Neutrophil (primary cell): ENCODE data around the gene ZNF747.
"Not testable (repeated sequence)": the region's sequence is repeated elsewhere in the genome, so short reads cannot be mapped to it uniquely, and the experiment has no call there.

ENCODE experiments used
- H3K27ac ChIP-seq: fragments of 200-600 bp; sonication (generic); 2 replicates; pipeline ENCODE4 v1.5.1; 2016; ENCODE audit warnings: mild to moderate bottlenecking, moderate library complexity
- H3K27me3 ChIP-seq: fragments of 200-600 bp; sonication (generic); 2 replicates; pipeline ENCODE4 v1.6.0; 2016; ENCODE audit warnings: mild to moderate bottlenecking
- H3K36me3 ChIP-seq: fragments of 200-600 bp; sonication (generic); 2 replicates; pipeline ENCODE4 v1.5.1; 2017
- H3K4me1 ChIP-seq, 2 experiments: fragments of 200-600 bp in 1 of 2; sonication (generic) in 1 of 2; 1 replicate in 1 of 2; 2 replicates in 1 of 2; pipeline versions ENCODE4 v1.5.1 to v1.6.1; 2013 to 2016; ENCODE audit warnings: low read depth in 1 of 2, low read length in 1 of 2, mild to moderate bottlenecking in 1 of 2, moderate library complexity in 1 of 2; ENCODE audit not compliant: control insufficient read depth in 1 of 2, insufficient read depth in 1 of 2
- H3K4me3 ChIP-seq, 2 experiments: fragments of 200-600 bp in 1 of 2; sonication (generic) in 1 of 2; 1 replicate in 1 of 2; 2 replicates in 1 of 2; pipeline ENCODE4 v1.5.1; 2013 to 2016; ENCODE audit warnings: low read depth in 1 of 2, low read length in 1 of 2, mild to moderate bottlenecking in 1 of 2, moderate library complexity in 1 of 2
- H3K9me3 ChIP-seq: fragments of 200-600 bp; sonication (generic); 2 replicates; pipeline ENCODE4 v1.5.1; 2016
- CTCF ChIP-seq: fragments of 200-600 bp; sonication (generic); IDR thresholded peaks from 2 replicates; pipeline ENCODE4 v1.5.1; 2016; ENCODE audit warnings: antibody characterized with exemption

The ZNF747 gene

DNA sequence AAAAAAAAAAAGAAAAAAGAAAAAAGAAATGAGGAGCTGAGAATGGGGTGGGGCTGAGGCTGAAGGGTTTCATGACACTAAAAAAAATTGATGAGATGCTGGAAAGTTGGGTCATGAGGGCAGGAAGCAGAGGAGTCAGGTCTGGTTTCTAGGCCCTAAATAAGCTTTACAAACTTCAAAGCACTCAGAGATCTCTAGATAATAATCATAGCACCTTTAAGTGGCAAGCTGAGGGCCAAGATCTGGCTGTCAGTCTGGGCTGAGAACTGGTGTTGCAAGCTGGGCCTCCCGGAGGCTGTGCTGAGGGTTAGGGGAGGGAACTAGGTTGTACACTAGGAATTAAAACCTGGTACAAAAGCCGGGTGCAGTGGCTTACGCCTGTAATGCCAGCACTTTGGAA lies 17.1 kb upstream of the ZNF747 start:
- H3K27me3 ChIP-seq, result no peaks in the 10 kb centered on the region
- H3K9me3 ChIP-seq, result no peaks in the 10 kb centered on the region
- TF ChIP-seq CTCF, result no peak
- H3K4me3 ChIP-seq, result no peak overlapping the region
- peaks cover 15% of the 10 kb centered on the region for H3K36me3 ChIP-seq
- H3K27ac ChIP-seq, result no peak overlapping the region
- peaks cover 8% of the 10 kb centered on the region in 2 experiments for H3K4me1 ChIP-seq

GRCh38 chr16:30548416-30549253 lies 14.0 kb upstream of the ZNF747 start:
- H3K4me1 ChIP-seq, result peaks cover 10 to 11% of the 10 kb centered on the region in 2 experiments
- H3K36me3 ChIP-seq, result no peaks in the 10 kb centered on the region
- no peak overlapping the region for H3K27ac ChIP-seq
- no peaks in the 10 kb centered on the region for H3K27me3 ChIP-seq
- no peak overlapping the region for H3K4me3 ChIP-seq
- TF ChIP-seq CTCF, result no peak
- H3K9me3 ChIP-seq, result no peaks in the 10 kb centered on the region

DNA sequence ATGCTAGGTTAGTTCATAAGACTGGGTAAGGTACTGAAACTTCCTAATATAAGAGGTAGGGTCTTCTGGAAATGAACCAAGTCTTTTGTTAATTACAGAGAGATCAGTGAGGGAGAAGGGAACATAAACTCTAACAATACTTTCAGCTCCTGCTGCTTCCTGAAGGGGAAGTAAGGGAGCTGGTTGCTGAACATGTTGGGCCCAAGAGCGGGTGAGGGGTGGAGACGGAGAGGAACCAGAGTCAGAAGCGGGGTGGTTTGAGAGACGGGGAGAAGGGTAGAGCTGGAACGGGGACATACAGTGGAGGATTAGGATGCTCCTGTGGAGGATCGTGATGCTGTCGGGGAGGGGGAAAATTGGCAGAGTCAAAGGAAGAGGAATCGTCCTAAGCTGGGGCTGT lies 11.5 kb upstream of the ZNF747 start:
- TF ChIP-seq CTCF, result no peak
- Histone ChIP-seq H3K36me3 (no peaks in the 10 kb centered on the region), H3K4me1 (peaks cover 3 to 5% of the 10 kb centered on the region in 2 experiments), H3K4me3 (no peak overlapping the region), H3K27ac (no peak overlapping the region), H3K9me3 (no peaks in the 10 kb centered on the region), H3K27me3 (no peaks in the 10 kb centered on the region)

DNA sequence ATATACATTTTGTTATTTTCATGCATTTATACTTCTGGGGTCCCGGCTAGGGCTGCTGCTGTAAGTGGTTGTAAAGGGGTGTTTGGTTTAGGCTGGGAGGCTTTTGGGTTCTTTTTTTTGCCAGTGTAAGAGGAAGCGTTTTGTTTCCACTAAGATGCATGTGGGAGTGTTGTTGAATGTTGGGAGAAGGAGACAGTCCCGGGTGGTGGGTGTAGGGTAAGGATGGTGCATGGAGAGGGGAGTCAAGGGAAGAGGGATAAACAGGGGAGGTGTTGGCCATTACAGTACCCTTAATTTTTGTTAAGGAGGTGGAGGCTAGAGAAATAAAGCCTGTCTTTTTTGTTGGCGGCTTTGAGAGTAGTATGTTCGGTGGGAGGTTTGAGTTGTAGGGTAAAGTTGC lies 8.4 kb upstream of the ZNF747 start:
- no peak overlapping the region for H3K4me3 ChIP-seq
- no peaks in the 10 kb centered on the region for H3K36me3 ChIP-seq
- H3K27me3 ChIP-seq, result no peaks in the 10 kb centered on the region
- H3K9me3 ChIP-seq, result no peaks in the 10 kb centered on the region
- H3K4me1 ChIP-seq, result peaks cover 3 to 5% of the 10 kb centered on the region in 2 experiments
- TF ChIP-seq CTCF, result no peak
- H3K27ac ChIP-seq, result no peak overlapping the region

DNA sequence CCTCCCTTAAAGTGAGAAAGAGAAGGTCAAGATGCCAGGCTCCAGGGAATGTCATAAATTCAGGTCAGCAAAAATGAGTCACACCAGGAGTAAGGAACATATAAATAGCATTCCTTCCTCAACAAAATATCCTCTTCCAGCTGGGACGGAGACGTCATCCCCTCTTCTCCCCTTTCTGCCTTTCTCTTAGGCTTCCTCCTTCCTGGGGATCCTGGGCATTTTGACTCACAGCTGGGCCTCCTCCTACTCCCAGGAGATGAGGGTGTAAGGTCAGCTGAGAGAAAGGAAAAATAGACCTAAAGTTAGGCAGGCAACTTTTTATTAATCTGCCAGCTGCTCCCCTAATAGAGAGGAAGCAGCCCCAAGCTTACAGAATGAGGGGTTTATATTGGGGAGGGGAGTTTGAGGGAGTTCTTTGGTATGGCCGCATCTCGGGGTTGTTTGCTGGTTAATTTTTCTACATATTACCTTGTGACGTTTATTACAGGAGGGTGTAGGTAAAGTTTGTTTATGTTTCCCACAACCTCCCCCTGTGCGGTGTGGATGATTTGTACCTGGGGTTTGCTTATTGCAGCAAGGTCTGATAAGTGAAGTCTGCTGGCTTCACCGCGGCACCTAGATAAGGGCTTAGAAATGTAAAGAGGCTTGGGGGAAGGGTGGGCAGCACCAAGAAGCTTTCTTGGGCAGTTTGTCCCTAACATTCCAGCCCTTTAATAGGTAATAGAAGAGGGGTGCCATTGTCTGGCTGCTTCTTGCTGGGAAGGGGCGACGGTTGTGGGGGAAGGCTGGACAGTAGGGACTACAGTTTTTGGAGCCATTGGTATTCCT lies 7.1 kb upstream of the ZNF747 start:
- no peak for TF ChIP-seq CTCF
- Histone ChIP-seq H3K4me1 (peaks cover 3 to 5% of the 10 kb centered on the region in 2 experiments), H3K4me3 (no peak overlapping the region), H3K27me3 (no peaks in the 10 kb centered on the region), H3K36me3 (no peaks in the 10 kb centered on the region), H3K27ac (no peak overlapping the region), H3K9me3 (no peaks in the 10 kb centered on the region)

DNA sequence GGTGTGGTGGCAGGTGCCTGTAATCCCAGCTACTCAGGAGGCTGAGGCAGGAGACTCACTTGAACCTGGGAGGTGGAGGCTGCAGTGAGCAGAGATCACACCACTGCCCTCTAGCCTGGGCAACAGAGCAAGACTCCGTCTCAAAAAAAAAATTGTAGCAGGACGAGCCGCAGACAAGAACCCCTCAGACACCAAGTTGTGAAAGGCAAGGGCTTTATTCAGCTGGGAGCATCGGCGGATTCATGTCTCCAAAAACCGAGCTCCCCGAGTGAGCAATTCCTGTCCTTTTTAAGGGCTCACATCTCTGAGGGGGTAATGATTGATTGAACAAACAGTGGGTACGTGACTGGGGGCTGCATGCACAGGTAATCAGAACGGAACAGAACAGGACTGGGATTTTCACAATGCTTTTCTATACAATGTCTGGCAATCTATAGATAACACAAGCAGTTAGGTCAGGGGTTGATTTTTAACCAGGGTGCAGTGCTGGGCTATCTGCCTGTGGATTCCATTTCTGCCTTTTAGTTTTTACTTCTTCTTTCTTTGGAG lies 6.3 kb upstream of the ZNF747 start:
- H3K27ac ChIP-seq, H3K4me3 ChIP-seq, H3K9me3 ChIP-seq, H3K36me3 ChIP-seq, H3K4me1 ChIP-seq, H3K27me3 ChIP-seq: not testable (repeated sequence)

GRCh38 chr16:30539986-30540526 lies 5.4 kb upstream of the ZNF747 start:
- not testable (repeated sequence) for H3K9me3 ChIP-seq
- H3K4me1 ChIP-seq, result peaks cover 11 to 12% of the 10 kb centered on the region in 2 experiments

More at GRCh38 chr16:30539986-30540526, 5.4 kb upstream of the ZNF747 start:
- not testable (repeated sequence) for H3K27me3 ChIP-seq, H3K36me3 ChIP-seq, H3K27ac ChIP-seq, H3K4me3 ChIP-seq
